ENCODE measurements around the gene MOB2. TPM values are rescaled to one million over a fixed set of nuclear protein-coding genes. Genes with fewer than 3 reads are reported as not detected.
"Not testable (repeated sequence)": the region's sequence is repeated elsewhere in the genome, so short reads cannot be mapped to it uniquely, and the experiment has no call there.

Gene MOB2
- total RNA-seq, 5 donors from 2014 or later (not counting 1 experiment from before 2014, with no cell fraction given) = 49.6 to 79.2 (median 72.6) TPM

GRCh38 chr11:1433568-1433967 lies 53.0 kb downstream of the MOB2 start:
- no peak overlapping the region for H3K27ac Mint-ChIP-seq
- H3K36me3 Mint-ChIP-seq = no peaks in the 10 kb centered on the region
- no peak for ATAC-seq (replicated peaks in 1 of 4)
- H3K27ac ChIP-seq (ENCODE audit: low read length) = no peak overlapping the region
- no peaks in the 10 kb centered on the region for H3K36me3 ChIP-seq (ENCODE audit: control insufficient read depth in 2 of 2, extremely low read depth in 1 of 2, insufficient read depth in 1 of 2, low read length in 1 of 2)
- peaks cover 0 to 3% of the 10 kb centered on the region in 2 donors for H3K27me3 Mint-ChIP-seq
- H3K4me1 ChIP-seq (ENCODE audit: control insufficient read depth in 1 of 2, extremely low read depth in 1 of 2, insufficient read depth in 2 of 2, low read length in 2 of 2) = peaks cover 0 to 9% of the 10 kb centered on the region in 2 experiments
- POLR2A ChIA-PET = no interaction called here
- H3K4me3 Mint-ChIP-seq = no peak overlapping the region
- no peaks in the 10 kb centered on the region for H3K4me1 Mint-ChIP-seq
- DNase-seq = no peak
- no peak overlapping the region for H3K4me3 ChIP-seq (ENCODE audit: control insufficient read depth in 1 of 2, extremely low read depth in 1 of 2, low read length in 1 of 2)
- no peaks in the 10 kb centered on the region for H3K9me3 Mint-ChIP-seq
- CTCF ChIA-PET = no interaction called here
- WGBS (ENCODE audit: insufficient coverage) = 82% methylated on average over 8 of the region's 15 CpGs
- H3K27me3 ChIP-seq (replicated peaks in 1 of 2; ENCODE audit: control insufficient read depth in 2 of 2, extremely low read depth in 1 of 2, insufficient read depth in 2 of 2, low read length in 1 of 2) = peaks cover 0 to 35% of the 10 kb centered on the region in 2 experiments
- H3K9me3 ChIP-seq = no peaks in the 10 kb centered on the region

GRCh38 chr11:1428762-1429316 lies 57.7 kb downstream of the MOB2 start:
- CTCF ChIA-PET = no interaction called here
- Mint-ChIP-seq H3K4me1 (no peaks in the 10 kb centered on the region), H3K27me3 (peaks cover 0 to 1% of the 10 kb centered on the region in 2 donors), H3K4me3 (no peak overlapping the region), H3K9me3 (no peaks in the 10 kb centered on the region), H3K27ac (no peak overlapping the region), H3K36me3 (no peaks in the 10 kb centered on the region)
- WGBS (ENCODE audit: insufficient coverage) = 94% methylated on average over 22 of the region's 22 CpGs
- POLR2A ChIA-PET = no interaction called here
- H3K4me3 ChIP-seq (ENCODE audit: control insufficient read depth in 1 of 2, extremely low read depth in 1 of 2, low read length in 1 of 2) = no peak overlapping the region
- no peaks in the 10 kb centered on the region for H3K36me3 ChIP-seq (ENCODE audit: control insufficient read depth in 2 of 2, extremely low read depth in 1 of 2, insufficient read depth in 1 of 2, low read length in 1 of 2)
- ATAC-seq (replicated peaks in 1 of 4) = no peak
- H3K9me3 ChIP-seq = no peaks in the 10 kb centered on the region
- peaks cover 0 to 25% of the 10 kb centered on the region in 2 experiments for H3K27me3 ChIP-seq (replicated peaks in 1 of 2; ENCODE audit: control insufficient read depth in 2 of 2, extremely low read depth in 1 of 2, insufficient read depth in 2 of 2, low read length in 1 of 2)
- no peak for DNase-seq
- no peaks in the 10 kb centered on the region for H3K4me1 ChIP-seq (ENCODE audit: control insufficient read depth in 1 of 2, extremely low read depth in 1 of 2, insufficient read depth in 2 of 2, low read length in 2 of 2)
- H3K27ac ChIP-seq (ENCODE audit: low read length) = no peak overlapping the region

- Mint-ChIP-seq H3K4me3 (no peak overlapping the region), H3K27ac (no peak overlapping the region), H3K27me3 (peaks cover 0 to 1% of the 10 kb centered on the region in 2 donors), H3K4me1 (no peaks in the 10 kb centered on the region), H3K36me3 (no peaks in the 10 kb centered on the region), H3K9me3 (no peaks in the 10 kb centered on the region)
- Histone ChIP-seq H3K4me3 (ENCODE audit: control insufficient read depth in 1 of 2, extremely low read depth in 1 of 2, low read length in 1 of 2) (no peak overlapping the region), H3K9me3 (no peaks in the 10 kb centered on the region), H3K36me3 (ENCODE audit: control insufficient read depth in 2 of 2, extremely low read depth in 1 of 2, insufficient read depth in 1 of 2, low read length in 1 of 2) (no peaks in the 10 kb centered on the region), H3K4me1 (ENCODE audit: control insufficient read depth in 1 of 2, extremely low read depth in 1 of 2, insufficient read depth in 2 of 2, low read length in 2 of 2) (no peaks in the 10 kb centered on the region), H3K27ac (ENCODE audit: low read length) (no peak overlapping the region), H3K27me3 (replicated peaks in 1 of 2; ENCODE audit: control insufficient read depth in 2 of 2, extremely low read depth in 1 of 2, insufficient read depth in 2 of 2, low read length in 1 of 2) (peaks cover 0 to 22% of the 10 kb centered on the region in 2 experiments)
- ChIA-PET POLR2A (no interaction called here), CTCF (no interaction called here)
- ATAC-seq (replicated peaks in 1 of 4) = no peak
- DNase-seq = no peak
- 53% methylated on average over 10 of the region's 17 CpGs for WGBS (ENCODE audit: insufficient coverage)
Observed at GRCh38 chr11:1425439-1425838, 61.1 kb downstream of the MOB2 start.

- Mint-ChIP-seq H3K27me3 (peaks cover 0 to 1% of the 10 kb centered on the region in 2 donors), H3K36me3 (no peaks in the 10 kb centered on the region), H3K9me3 (no peaks in the 10 kb centered on the region), H3K4me1 (no peaks in the 10 kb centered on the region), H3K27ac (no peak overlapping the region), H3K4me3 (no peak overlapping the region)
- DNase-seq = no peak
- no peaks in the 10 kb centered on the region for H3K4me1 ChIP-seq (ENCODE audit: control insufficient read depth in 1 of 2, extremely low read depth in 1 of 2, insufficient read depth in 2 of 2, low read length in 2 of 2)
- no peak for ATAC-seq (replicated peaks in 1 of 4)
- POLR2A ChIA-PET = no interaction called here
- no peak overlapping the region for H3K27ac ChIP-seq (ENCODE audit: low read length)
- peaks cover 0 to 22% of the 10 kb centered on the region in 2 experiments for H3K27me3 ChIP-seq (replicated peaks in 1 of 2; ENCODE audit: control insufficient read depth in 2 of 2, extremely low read depth in 1 of 2, insufficient read depth in 2 of 2, low read length in 1 of 2)
- no peaks in the 10 kb centered on the region for H3K9me3 ChIP-seq
- CTCF ChIA-PET = no interaction called here
- no peaks in the 10 kb centered on the region for H3K36me3 ChIP-seq (ENCODE audit: control insufficient read depth in 2 of 2, extremely low read depth in 1 of 2, insufficient read depth in 1 of 2, low read length in 1 of 2)
- WGBS (ENCODE audit: insufficient coverage) = 81% methylated on average over 21 of the region's 22 CpGs
- no peak overlapping the region for H3K4me3 ChIP-seq (ENCODE audit: control insufficient read depth in 1 of 2, extremely low read depth in 1 of 2, low read length in 1 of 2)
Observed at GRCh38 chr11:1425006-1425405, 61.6 kb downstream of the MOB2 start.

- H3K4me3 ChIP-seq (ENCODE audit: control insufficient read depth in 1 of 2, extremely low read depth in 1 of 2, low read length in 1 of 2); H3K36me3 ChIP-seq (ENCODE audit: control insufficient read depth in 2 of 2, extremely low read depth in 1 of 2, insufficient read depth in 1 of 2, low read length in 1 of 2); H3K27ac ChIP-seq (ENCODE audit: low read length); H3K9me3 ChIP-seq; H3K4me1 ChIP-seq (ENCODE audit: control insufficient read depth in 1 of 2, extremely low read depth in 1 of 2, insufficient read depth in 2 of 2, low read length in 2 of 2); H3K9me3 Mint-ChIP-seq; ATAC-seq (replicated peaks in 1 of 4); H3K4me3 Mint-ChIP-seq; H3K36me3 Mint-ChIP-seq; POLR2A ChIA-PET; H3K4me1 Mint-ChIP-seq; CTCF ChIA-PET; H3K27me3 Mint-ChIP-seq; H3K27ac Mint-ChIP-seq; DNase-seq: not testable (repeated sequence)
- peaks cover 0 to 22% of the 10 kb centered on the region in 2 experiments for H3K27me3 ChIP-seq (replicated peaks in 1 of 2; ENCODE audit: control insufficient read depth in 2 of 2, extremely low read depth in 1 of 2, insufficient read depth in 2 of 2, low read length in 1 of 2)
- 87% methylated on average over 10 of the region's 22 CpGs for WGBS (ENCODE audit: insufficient coverage)
Observed at GRCh38 chr11:1423406-1423805, 63.2 kb downstream of the MOB2 start.

- H3K4me3 Mint-ChIP-seq = no peak overlapping the region
- WGBS (ENCODE audit: insufficient coverage) = 74% methylated on average over 7 of the region's 15 CpGs
- no peak overlapping the region for H3K27ac Mint-ChIP-seq
- no peaks in the 10 kb centered on the region for H3K4me1 ChIP-seq (ENCODE audit: control insufficient read depth in 1 of 2, extremely low read depth in 1 of 2, insufficient read depth in 2 of 2, low read length in 2 of 2)
- ATAC-seq (replicated peaks in 1 of 4) (no peak), DNase-seq (no peak)
- H3K27me3 Mint-ChIP-seq = peaks cover 0 to 1% of the 10 kb centered on the region in 2 donors
- H3K36me3 Mint-ChIP-seq = no peaks in the 10 kb centered on the region
- no peaks in the 10 kb centered on the region for H3K4me1 Mint-ChIP-seq
- peaks cover 0 to 22% of the 10 kb centered on the region in 2 experiments for H3K27me3 ChIP-seq (replicated peaks in 1 of 2; ENCODE audit: control insufficient read depth in 2 of 2, extremely low read depth in 1 of 2, insufficient read depth in 2 of 2, low read length in 1 of 2)
- H3K4me3 ChIP-seq (ENCODE audit: control insufficient read depth in 1 of 2, extremely low read depth in 1 of 2, low read length in 1 of 2) = no peak overlapping the region
- ChIA-PET CTCF (no interaction called here), POLR2A (no interaction called here)
- no peak overlapping the region for H3K27ac ChIP-seq (ENCODE audit: low read length)
- H3K9me3 Mint-ChIP-seq = peaks cover 0 to 4% (median 0%) of the 10 kb centered on the region in 3 donors
- no peaks in the 10 kb centered on the region for H3K36me3 ChIP-seq (ENCODE audit: control insufficient read depth in 2 of 2, extremely low read depth in 1 of 2, insufficient read depth in 1 of 2, low read length in 1 of 2)
- no peaks in the 10 kb centered on the region for H3K9me3 ChIP-seq
Observed at GRCh38 chr11:1422981-1423380, 63.6 kb downstream of the MOB2 start.

- H3K27me3 Mint-ChIP-seq = peaks cover 0 to 1% of the 10 kb centered on the region in 2 donors
- H3K27ac Mint-ChIP-seq = no peak overlapping the region
- no peaks in the 10 kb centered on the region for H3K9me3 ChIP-seq
- peaks cover 0 to 22% of the 10 kb centered on the region in 2 experiments for H3K27me3 ChIP-seq (replicated peaks in 1 of 2; ENCODE audit: control insufficient read depth in 2 of 2, extremely low read depth in 1 of 2, insufficient read depth in 2 of 2, low read length in 1 of 2)
- no peak overlapping the region for H3K4me3 Mint-ChIP-seq
- no peak overlapping the region for H3K4me3 ChIP-seq (ENCODE audit: control insufficient read depth in 1 of 2, extremely low read depth in 1 of 2, low read length in 1 of 2)
- H3K36me3 Mint-ChIP-seq = no peaks in the 10 kb centered on the region
- ATAC-seq (replicated peaks in 1 of 4) (no peak), DNase-seq (no peak)
- H3K27ac ChIP-seq (ENCODE audit: low read length) = no peak overlapping the region
- no peaks in the 10 kb centered on the region for H3K36me3 ChIP-seq (ENCODE audit: control insufficient read depth in 2 of 2, extremely low read depth in 1 of 2, insufficient read depth in 1 of 2, low read length in 1 of 2)
- ChIA-PET POLR2A (no interaction called here), CTCF (no interaction called here)
- no peaks in the 10 kb centered on the region for H3K4me1 Mint-ChIP-seq
- H3K4me1 ChIP-seq (ENCODE audit: control insufficient read depth in 1 of 2, extremely low read depth in 1 of 2, insufficient read depth in 2 of 2, low read length in 2 of 2) = no peaks in the 10 kb centered on the region
- WGBS (ENCODE audit: insufficient coverage) = 76% methylated on average over 8 of the region's 9 CpGs
- H3K9me3 Mint-ChIP-seq = peaks cover 0 to 4% (median 0%) of the 10 kb centered on the region in 3 donors
Observed at GRCh38 chr11:1422481-1422880, 64.1 kb downstream of the MOB2 start.

All from T-cell (primary cell).